GM19397 (cell line): ENCODE measurements around the gene IL6ST.
"Not testable (repeated sequence)": the region's sequence is repeated elsewhere in the genome, so short reads cannot be mapped to it uniquely, and the experiment has no call there.

Source experiments
- ATAC-seq: cut with Tn5 transposase; IDR thresholded peaks from one replicate; pipeline ENCODE4 v1.9.1; 2021; ENCODE audit warnings: mild to moderate bottlenecking, moderate library complexity; ENCODE audit not compliant: unreplicated experiment

Gene IL6ST

DNA sequence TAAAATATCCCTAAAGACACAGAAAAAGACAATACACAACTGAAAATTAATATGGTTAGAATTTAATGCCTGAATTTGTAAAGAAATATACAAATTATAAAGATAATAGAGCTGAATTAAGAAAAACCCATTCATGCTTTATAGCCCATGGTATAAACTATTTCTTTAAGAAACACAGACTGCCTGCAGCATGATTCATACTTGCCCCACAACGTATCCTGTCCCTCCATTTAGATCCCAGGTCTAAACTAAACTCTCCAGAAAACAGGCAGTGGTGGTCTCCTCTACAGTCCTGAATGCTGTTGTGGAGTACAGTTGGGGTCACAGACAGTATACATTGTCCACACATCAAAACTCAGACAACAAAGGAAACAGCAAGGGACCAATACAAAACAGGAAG, 24.8 kb downstream of the IL6ST start:
- no peak for ATAC-seq

DNA sequence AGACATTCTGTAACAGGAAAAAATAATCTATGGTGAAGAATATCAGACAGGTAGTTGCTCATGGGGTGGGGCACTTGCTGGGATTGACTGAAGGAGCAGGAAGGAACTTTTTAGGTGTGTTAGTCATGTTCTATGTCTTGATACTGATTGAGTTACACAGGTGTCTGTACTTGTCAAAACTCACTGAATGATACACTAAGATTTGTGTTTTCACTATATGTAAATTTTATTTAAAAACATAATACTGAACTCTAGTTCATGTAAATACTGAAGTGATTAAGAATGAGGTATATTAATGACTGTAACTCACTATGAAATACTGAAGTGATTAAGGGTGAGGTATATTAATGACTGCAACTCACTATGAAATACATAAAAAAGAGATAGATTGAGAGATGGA, 28.5 kb downstream of the IL6ST start:
- ATAC-seq = no peak

DNA sequence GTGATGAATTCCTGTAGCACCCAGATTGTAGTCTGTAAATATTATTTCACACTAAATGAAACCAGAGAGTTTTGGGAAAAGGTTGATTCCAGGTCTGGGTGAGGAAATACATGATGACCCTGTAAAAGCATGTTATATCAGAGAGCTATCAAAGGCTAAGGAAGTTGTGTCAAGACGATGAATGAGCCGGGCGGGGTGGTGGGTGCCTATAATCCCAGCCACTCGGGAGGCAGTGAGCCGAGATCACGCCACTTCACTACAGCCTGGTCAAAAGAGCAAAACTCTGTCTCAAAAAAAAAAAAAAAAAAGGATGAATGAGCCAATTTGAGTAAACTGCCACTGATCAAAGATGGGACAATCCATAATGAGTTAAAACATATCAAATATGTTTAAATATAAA, 29.2 kb downstream of the IL6ST start:
- ATAC-seq = no peak

DNA sequence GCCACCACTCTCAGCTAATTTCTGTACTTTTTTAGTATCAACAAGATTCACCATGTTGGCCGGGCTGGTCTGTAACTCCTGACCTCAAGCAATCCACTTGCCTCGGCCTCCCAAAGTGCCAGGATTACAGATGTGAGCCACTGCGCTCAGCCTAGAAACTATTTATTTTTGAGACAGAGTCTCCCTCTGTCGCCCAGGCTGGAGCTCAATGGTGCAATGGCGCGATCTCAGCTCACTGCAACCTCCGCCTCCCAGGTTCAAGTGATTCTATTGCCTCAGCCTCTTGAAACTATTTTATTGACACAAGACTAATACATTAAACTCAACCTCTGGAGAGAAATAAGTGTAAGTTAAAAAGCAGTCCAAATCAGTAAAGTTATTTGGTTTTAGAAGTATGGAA, 34.0 kb downstream of the IL6ST start:
- no peak for ATAC-seq

DNA sequence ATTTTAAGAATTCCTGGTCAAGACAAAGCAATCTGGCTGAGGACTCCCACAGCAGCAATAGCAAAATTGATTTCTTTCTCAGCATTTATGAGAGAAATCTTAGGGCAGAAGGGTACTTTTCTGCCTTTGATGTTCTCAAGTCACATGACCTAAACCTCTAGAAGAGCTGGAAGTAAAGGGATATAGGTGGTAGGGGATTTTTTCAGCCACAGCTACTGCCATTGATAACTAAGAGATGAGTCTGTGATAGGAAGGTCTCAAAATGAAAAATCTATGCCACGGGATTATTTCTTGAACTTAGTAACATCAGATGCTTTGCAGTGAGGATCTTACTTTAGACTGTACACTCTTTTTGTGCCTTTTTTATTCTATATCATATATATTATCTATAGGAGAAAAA, 35.6 kb downstream of the IL6ST start:
- ATAC-seq = no peak

DNA sequence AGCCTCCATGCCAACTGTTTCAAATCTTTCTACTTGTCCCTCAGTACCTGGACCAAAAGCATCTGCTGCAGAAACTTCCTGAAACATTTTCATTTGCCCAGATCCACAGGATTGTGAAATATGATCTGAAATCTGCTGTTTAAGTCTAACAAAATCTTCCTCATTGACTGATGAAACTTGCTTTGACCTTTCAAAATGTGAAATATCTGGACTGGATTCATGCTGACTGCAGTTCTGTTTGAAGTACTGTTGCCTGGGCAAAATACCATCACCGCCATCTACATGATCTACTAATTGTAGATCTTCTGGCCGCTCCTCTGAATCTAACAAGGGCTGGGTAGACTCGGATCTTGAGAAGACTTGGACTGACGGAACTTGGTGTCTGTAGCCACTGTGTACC, 53.6 kb downstream of the IL6ST start:
- not testable (repeated sequence) for ATAC-seq

DNA sequence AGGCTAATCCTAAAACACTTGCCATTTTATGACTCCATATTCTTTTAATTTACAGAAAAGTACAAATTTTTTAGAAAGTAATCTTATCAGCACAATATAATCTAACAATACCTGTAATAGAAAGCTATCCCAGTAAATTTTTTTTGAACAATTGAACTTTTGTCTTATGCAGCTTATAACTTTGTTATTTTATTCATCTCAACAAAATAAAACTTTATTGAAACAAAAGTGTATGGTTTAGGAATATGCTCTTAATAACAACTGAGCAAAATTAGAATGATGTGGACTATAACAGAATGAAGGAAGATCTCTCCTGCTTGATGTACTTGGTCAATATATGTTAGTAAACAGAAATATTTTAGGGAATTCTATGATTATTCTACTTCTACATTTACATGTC, 57.2 kb downstream of the IL6ST start:
- ATAC-seq = not testable (repeated sequence)

DNA sequence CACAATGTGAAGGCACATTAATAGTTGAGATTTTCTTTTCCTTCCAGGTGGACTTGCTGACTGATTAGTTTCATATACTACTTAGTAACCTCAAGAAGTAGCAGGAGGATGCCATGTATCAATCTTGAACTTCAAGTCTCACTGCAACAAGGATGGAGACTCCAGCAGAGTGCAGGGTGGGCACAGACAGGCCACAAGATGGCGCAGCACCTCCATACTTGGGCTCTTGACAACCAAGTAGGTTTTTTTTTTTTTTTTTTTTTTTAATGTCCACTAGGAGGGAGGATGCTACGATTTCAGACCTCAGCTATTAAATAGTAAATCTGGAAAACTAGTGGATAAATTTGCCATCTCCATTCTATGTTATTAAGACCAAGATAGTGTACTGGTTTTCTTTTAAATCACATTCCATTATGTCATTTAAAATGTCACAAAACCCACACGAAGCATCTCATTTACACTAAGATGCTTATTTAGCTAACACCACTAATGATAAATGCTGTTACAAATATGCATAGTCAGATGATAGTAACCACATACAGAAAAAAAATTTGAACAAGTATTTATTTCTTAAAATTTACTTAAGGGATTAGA, 58.6 kb downstream of the IL6ST start:
- ATAC-seq = no peak

DNA sequence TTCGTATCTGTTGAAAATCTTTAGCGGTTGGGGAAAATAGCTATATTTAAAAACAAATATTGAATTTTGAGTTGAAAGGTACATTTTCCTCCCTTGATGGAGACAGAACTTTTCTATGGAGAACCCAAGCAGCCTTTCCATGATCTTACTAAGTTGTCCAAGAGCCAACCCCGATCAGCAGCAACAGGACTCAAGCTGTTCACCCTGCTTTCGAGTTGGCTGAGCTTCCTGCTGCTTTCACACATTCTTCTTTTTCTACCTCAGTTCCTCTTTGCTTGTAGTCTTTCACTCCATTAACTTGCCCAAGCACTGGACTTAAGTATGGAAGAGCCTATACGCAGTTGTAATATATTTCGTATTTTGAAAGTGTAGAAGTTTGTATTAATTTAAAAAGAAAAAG, 59.4 kb downstream of the IL6ST start:
- no peak for ATAC-seq

DNA sequence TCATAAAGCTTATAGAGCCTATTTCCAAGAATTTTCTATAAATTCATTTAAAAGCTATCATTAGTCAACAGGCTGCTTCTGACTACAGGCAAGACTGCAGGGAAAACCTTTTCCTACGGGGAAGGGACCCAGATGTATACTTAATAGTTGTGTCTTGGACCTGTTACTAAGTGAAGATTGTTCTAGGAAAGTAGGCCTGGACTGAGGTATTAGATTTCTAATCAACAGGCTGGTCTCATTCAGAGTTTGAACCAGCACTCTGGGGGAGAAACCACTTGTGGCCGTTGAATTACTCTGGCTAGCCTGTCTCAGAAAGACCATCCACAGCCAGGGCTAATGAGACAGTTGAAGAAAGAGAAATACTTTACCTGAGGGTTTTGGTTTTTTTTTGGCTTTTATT, 60.0 kb downstream of the IL6ST start:
- ATAC-seq = no peak

DNA sequence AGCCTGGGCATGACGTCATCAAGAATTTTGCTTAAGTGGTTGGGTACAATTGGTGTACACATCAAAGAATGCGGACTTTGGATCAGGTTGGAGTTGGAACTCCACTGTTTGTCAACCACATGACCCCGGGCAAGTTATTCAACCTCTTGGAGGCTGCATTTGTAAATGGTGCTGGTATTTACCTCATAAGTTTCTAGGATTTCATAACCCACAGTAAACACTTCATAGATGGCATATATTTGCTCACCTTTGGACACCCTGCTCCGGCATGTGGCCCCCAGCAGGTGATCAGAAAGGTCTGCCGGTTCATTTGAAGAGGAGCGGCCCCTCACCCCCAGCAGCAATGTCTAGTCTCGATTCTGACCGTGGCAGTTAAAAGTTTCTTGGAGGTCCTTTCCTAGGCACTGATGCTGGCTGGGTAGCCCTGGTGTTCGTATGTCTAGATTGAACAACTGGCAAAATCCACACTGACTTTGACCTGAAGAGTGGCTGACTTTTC, 60.6 kb downstream of the IL6ST start:
- ATAC-seq = no peak

DNA sequence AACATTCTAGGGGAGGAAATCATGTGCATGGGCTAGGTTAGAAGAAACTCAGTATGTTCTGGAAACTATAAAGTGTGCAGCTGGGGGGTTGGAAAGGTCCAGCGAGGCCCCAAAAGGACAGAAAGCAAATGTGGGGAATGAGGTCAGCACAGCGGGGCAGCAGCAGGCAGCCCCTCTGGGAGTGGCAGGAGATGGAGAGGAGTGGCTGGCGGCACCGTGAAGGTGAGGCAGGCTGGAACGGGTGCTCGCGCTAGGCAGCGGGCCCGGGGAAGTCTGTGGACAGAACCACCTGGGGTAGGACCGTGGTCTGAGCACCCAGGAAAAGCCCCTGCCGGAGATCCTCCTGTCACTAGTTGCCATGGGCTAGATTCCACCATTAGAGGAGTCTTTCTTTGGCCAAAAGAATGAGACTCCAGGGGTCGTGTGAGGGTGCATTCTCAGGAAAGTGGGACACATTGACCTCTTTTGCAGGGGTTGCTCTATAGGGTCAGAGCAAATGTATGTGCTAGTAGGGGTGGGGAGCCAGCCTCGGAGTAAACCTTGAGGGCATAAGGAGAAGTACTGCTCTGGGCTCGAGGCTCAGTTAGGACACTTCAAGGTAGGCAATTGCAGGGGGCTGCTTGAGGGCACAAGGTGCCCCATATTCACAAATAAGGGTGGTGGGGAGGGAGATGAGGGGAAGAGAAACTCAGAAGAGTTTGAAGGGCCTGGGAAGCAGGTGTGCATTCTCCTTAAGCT, 61.2 kb downstream of the IL6ST start:
- no peak for ATAC-seq

DNA sequence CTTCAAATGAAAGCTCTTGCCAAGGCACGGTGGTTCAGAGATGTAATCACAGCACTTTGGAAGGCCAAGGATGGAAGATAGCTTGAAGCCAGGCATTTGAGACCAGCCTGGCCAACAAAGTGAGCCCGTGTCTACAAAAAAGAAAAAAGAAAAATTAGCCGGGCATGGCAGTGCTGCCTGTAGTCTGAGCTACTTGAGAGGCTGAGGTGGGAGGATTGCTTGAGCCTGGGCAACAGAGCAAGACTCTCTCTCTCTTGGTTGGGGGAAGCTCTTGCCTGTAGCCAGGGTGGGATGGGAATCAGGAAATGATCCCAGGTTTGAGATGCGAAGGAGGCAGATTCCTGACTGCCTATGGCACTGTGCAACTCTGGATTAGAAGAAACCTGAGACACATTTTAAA, 62.1 kb downstream of the IL6ST start:
- no peak for ATAC-seq

DNA sequence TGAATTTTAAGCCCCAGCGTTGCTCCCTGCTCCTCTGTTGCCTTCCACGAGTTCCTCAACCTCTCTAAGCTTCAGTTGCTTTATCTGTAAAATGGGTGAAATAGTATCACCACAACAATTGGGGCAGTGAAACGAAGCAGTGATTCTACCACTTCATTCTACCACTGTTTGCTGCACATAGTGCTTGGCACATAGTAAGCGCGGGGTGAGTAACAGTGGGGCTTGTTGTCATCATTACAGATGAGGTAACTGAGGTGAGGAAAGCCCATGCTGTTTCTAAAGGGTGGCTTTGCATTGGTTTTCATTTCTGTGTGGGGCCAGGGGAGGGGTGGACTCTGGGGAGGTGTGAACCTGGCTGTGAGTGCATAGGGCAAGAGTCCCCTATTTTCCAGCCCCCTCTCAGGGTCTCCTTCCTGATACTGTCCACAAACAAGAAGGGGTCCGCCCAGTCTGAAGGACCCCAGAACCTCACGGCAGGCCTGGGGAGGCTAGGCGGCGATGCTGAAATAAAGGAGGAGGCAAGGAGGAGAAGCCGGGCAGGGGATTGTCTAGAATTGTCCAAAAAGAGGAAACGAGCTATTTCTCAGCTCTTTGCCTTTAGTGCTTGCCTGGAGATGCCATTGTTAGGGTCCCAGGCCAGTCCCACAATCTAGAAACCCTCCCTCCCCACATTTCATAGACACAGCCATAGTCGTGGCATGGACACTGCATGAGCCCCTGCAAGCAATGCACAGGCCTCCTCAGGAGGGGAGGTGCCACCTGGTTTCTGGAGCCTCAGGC, 65.6 kb downstream of the IL6ST start:
- no peak for ATAC-seq

DNA sequence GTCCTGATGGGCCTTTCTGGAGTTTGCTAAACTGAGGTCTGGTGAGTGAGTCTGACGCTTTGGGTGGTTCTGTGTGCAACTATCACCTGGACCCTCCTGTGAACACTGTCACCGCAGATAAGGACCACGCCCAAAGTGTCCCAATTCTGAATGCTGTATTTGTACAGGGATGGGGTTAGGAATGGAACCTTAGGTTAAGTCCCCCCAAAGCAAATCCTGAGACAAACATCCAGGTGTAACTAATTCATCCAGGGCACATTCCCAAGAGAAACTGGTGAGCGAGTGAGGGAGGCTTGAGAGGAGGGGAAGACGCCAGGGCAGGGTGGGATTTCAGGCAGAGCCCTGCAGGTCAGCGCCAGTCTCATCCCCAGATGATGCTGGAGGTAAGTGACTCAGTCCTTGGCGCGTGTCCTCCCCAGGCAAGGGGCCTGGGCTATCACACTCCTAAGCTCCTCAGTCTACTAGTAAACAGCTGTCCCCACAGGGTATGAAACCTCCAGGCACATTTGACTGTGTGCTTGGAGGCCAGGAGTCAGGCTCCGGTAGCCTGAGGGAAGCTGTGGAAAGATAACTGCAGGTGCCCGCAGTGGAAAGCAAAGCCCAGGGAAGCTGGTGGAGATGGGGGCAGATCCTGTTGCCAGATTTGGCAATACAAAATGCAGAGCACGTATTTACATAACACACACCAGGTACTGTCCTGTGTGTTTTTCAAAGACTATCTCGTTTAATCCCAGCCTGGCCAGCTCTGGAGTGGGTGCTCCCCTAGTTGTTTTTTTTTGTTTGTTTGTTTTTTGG, 66.7 kb downstream of the IL6ST start:
- no peak for ATAC-seq

DNA sequence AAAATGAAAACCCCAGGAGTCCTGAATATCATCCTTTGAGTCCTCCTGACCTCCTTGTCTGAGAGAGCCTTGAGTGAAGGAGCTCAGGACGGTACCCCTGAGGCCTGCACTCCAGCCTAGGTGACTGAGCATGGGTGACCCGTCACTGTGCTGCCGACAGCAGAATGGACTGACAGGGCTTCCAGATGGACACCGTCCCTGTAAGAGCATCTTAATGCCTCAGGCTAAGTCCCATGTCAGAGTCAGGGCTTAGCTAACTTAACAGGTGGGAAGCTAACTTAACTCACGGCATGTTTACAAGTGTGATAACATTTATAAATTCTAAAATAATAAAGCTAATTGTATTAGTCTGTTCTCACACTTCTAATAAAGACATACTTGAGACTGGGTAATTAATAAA, 68.3 kb downstream of the IL6ST start:
- no peak for ATAC-seq

DNA sequence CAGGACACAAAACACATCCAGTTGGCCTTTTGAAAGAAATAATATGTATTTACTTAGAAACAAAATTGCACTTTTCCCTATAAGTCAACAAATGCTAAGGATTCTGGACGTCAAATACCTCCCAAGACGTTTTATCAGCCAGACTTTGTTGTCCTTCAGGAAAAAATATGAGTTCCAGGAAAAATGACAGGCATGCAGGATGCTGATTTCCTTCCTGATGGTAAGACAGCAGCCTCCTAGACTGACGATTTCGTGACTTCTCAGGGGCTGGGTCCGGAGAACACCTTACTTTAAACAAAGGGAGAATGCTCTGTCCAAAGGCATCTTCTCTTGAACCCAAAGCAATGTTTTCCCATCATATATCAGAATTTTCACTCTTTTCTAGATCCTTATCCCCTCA, 69.1 kb downstream of the IL6ST start:
- ATAC-seq = no peak

DNA sequence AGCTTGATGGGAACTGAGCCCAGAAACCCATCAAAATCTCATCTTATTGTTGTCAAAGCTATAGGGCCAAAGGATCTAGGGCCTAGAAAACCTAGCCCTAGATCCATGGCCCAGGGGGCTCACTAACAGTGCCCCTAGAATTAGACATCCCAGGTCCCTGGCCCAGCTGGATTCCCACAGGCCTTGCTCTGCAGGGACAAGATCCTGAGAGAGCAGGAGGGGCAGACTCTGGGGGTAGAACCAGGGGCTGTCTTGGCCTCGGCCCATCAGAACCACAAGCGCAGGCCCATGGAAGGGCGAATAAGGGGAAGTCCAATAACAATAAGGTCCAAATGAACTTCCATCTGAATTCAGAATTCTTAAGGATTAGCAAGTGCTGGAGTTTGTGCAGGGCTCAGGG, 69.6 kb downstream of the IL6ST start:
- no peak for ATAC-seq

DNA sequence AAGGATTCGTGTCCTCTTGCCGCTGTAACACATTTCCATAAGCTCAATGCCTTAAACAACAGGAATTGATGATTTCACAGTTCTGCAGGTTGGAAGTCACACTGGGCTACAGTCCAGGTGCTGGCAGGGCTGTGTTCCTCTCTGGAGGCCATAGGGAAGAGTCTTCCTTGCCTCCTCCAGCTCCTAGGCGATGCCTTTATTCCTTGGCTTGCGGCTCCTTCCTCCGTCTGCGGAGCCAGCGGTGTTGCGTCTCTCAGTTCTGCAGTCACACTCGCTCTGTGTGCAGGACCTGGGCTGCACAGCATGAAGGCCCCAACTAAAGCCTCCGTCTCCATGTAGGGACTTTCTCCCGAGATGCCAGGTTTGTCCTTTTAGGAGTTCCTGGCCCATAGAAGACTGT, 70.0 kb downstream of the IL6ST start:
- ATAC-seq = no peak

DNA sequence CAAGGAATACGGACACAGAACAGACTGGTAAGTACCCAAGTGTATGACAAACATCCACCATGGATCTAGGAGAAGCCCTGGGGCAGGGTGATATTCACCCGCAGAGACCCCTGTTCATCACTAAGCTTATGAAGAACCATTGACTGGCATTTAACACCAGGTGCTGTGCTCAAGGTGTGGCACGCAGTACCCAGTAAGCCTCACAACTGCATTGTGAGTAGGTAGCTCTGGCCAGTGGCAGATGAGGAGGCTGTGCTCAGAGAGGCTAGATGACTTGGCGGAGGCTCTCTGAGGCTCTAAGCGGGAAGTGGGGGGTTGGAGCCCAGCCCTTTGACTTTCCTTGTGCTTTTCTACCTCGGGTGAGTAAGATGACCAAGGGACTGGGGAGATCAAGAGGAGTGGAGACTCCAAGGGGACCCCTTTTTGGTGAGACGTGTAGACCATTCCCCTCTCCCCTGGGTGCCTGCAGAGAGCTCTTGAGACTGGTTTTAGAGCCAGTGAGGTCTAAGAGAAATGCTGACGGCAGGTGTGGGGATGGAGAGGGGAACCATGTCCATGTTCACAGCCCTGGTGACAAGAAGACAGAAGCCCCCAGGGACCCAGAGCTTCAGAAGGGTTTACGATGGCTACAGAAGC, 70.8 kb downstream of the IL6ST start:
- no peak for ATAC-seq
